Fibroblast of lung (primary cell): Measurements from ENCODE around the gene EEPD1. TPM values are rescaled to one million over a fixed set of nuclear protein-coding genes. Genes with fewer than 3 reads are reported as not detected.

Experiments
- DNase-seq, 2 donors: peaks; one replicate each; pipeline versions ENCODE4 v3.0.0 to v3.0.0-alpha.2; 2010; ENCODE audit warnings: low read depth in 2 of 2
- H2AFZ ChIP-seq: 2 replicates; pipeline ENCODE4 v1.5.1; 2012; ENCODE audit warnings: low read length, control low read depth, inconsistent platforms
- H3K27ac ChIP-seq: 2 replicates; pipeline ENCODE4 v1.5.1; 2011; ENCODE audit warnings: low read length, control low read depth; ENCODE audit not compliant: insufficient read depth
- H3K27me3 ChIP-seq: 2 replicates; pipeline ENCODE4 v1.5.1; 2011; ENCODE audit warnings: mild to moderate bottlenecking, low read length; ENCODE audit not compliant: control insufficient read depth, insufficient read depth
- H3K36me3 ChIP-seq: 2 replicates; pipeline ENCODE4 v1.5.1; 2011; ENCODE audit warnings: low read length; ENCODE audit not compliant: control insufficient read depth, insufficient read depth
- H3K4me1 ChIP-seq: 2 replicates; pipeline ENCODE4 v1.5.1; 2011; ENCODE audit warnings: low read length; ENCODE audit not compliant: control insufficient read depth, insufficient read depth; ENCODE audit errors: extremely low read depth
- H3K4me2 ChIP-seq: 2 replicates; pipeline ENCODE4 v1.5.1; 2011; ENCODE audit warnings: low read length, control low read depth; ENCODE audit not compliant: insufficient read depth; ENCODE audit errors: extremely low read depth
- H3K4me3 ChIP-seq, 4 experiments: fragments of 200-600 bp in 1 of 4; sonication (generic) in 1 of 4; replicated peaks in 1 of 4; 2 replicates each; pipeline ENCODE4 v1.5.1; 2011 to 2016; ENCODE audit warnings: low read length in 4 of 4, low read depth in 3 of 4, mild to moderate bottlenecking in 3 of 4, control low read depth in 2 of 4, inconsistent platforms in 1 of 4, mixed read lengths in 1 of 4; ENCODE audit not compliant: insufficient read depth in 1 of 4; ENCODE audit errors: control extremely low read depth in 1 of 4
- H3K79me2 ChIP-seq: 2 replicates; pipeline ENCODE4 v1.5.1; 2012; ENCODE audit warnings: mild to moderate bottlenecking, low read length, inconsistent platforms; ENCODE audit not compliant: control insufficient read depth, insufficient read depth
- H3K9ac ChIP-seq: 2 replicates; pipeline ENCODE4 v1.5.1; 2011; ENCODE audit warnings: mild to moderate bottlenecking, low read length, control low read depth; ENCODE audit not compliant: insufficient read depth
- H3K9me3 ChIP-seq: 2 replicates; pipeline ENCODE4 v1.5.1; 2012; ENCODE audit warnings: low read depth, low read length; ENCODE audit not compliant: control insufficient read depth, insufficient read depth
- H4K20me1 ChIP-seq: 2 replicates; pipeline ENCODE4 v1.5.1; 2011; ENCODE audit warnings: low read length; ENCODE audit not compliant: control insufficient read depth, insufficient read depth; ENCODE audit errors: extremely low read depth
- EZH2 ChIP-seq: IDR thresholded peaks from 2 replicates; pipeline ENCODE4 v1.5.1; 2012; ENCODE audit warnings: low read length, control low read depth, mild to moderate bottlenecking; ENCODE audit errors: missing control alignments
- polyA plus RNA-seq, 2 donors: library from polyadenylated mRNA; depleted of rRNA in 1 of 2; stranded (reverse) in 1 of 2; unstranded in 1 of 2; fragments of >200 nt; gene quantifications; 2 replicates each; pipeline ENCODE4 v1.2.1, GENCODE V29; 2011 to 2012; ENCODE audit warnings: missing spikeins in 1 of 2
- total RNA-seq: library from RNA; depleted of rRNA; stranded (reverse); fragments of >200 nt; gene quantifications from 2 replicates; pipeline ENCODE4 v1.2.1, GENCODE V29; 2014
- TF ChIP-seq, protein P1 (sequence below), 2 donors: IDR thresholded peaks in 1 of 2; conservative IDR thresholded peaks in 1 of 2; 1 replicate in 1 of 2; 2 replicates in 1 of 2; pipeline ENCODE4 v1.5.1; 2011 to 2012; ENCODE audit warnings: low read length in 2 of 2, control low read depth in 1 of 2, inconsistent platforms in 1 of 2, low read depth in 1 of 2, mild to moderate bottlenecking in 1 of 2

EEPD1 gene
- total and polyA plus RNA-seq, 2 donors (not counting 1 experiment from before 2014, with no cell fraction given): 8.4 to 15.9 TPM

DNA sequence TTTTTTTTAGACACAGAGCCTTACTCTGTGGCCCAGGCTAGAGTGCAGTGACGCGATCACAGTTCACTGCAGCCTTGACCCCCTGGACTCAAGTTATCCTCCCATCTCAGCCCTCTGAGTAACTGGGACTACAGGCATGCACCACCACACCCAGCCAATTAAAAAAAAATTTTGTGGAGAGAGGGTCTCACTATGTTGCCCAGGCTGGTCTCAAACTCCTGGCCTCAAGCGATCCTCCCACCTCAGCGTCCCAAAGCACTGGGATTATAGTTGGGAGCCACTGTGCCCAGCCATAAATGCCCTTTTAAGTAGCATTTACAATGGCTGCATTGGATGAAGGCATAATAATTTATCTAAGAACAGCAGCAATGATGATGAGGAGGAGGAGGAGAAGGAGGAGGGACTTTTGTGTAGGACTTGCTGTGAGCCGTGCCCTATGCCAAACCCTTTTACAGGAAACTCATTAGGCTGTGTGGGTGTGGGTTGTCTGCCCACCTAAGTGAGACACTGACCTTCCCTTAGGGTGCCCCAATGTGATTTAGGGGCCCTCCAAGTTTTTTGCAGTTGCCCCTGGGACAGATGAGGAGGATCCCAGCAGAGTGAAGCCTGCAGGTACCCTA lies 51.1 kb downstream of the EEPD1 start:
- no peaks in the 10 kb centered on the region for H4K20me1 ChIP-seq
- H3K79me2 ChIP-seq: no peaks in the 10 kb centered on the region
- DNase-seq: no peak
- TF ChIP-seq, protein P1, sequence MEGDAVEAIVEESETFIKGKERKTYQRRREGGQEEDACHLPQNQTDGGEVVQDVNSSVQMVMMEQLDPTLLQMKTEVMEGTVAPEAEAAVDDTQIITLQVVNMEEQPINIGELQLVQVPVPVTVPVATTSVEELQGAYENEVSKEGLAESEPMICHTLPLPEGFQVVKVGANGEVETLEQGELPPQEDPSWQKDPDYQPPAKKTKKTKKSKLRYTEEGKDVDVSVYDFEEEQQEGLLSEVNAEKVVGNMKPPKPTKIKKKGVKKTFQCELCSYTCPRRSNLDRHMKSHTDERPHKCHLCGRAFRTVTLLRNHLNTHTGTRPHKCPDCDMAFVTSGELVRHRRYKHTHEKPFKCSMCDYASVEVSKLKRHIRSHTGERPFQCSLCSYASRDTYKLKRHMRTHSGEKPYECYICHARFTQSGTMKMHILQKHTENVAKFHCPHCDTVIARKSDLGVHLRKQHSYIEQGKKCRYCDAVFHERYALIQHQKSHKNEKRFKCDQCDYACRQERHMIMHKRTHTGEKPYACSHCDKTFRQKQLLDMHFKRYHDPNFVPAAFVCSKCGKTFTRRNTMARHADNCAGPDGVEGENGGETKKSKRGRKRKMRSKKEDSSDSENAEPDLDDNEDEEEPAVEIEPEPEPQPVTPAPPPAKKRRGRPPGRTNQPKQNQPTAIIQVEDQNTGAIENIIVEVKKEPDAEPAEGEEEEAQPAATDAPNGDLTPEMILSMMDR (conservative IDR thresholded peaks at IDR 0.05 in 1 of 2, IDR thresholded peaks at IDR 0.05 in 1 of 2; ENCODE audit: low read depth in 1 of 2, low read length in 2 of 2): no peak
- no peak for TF ChIP-seq EZH2
- H3K27me3 ChIP-seq: no peaks in the 10 kb centered on the region
- H3K9ac ChIP-seq: no peak overlapping the region
- no peaks in the 10 kb centered on the region for H3K36me3 ChIP-seq
- no peak overlapping the region for H3K4me2 ChIP-seq
- peaks cover 11% of the 10 kb centered on the region for H3K4me1 ChIP-seq
- H3K9me3 ChIP-seq: no peaks in the 10 kb centered on the region
- no peak overlapping the region for H2AFZ ChIP-seq
- no peak overlapping the region for H3K27ac ChIP-seq
- H3K4me3 ChIP-seq: no peak overlapping the region

DNA sequence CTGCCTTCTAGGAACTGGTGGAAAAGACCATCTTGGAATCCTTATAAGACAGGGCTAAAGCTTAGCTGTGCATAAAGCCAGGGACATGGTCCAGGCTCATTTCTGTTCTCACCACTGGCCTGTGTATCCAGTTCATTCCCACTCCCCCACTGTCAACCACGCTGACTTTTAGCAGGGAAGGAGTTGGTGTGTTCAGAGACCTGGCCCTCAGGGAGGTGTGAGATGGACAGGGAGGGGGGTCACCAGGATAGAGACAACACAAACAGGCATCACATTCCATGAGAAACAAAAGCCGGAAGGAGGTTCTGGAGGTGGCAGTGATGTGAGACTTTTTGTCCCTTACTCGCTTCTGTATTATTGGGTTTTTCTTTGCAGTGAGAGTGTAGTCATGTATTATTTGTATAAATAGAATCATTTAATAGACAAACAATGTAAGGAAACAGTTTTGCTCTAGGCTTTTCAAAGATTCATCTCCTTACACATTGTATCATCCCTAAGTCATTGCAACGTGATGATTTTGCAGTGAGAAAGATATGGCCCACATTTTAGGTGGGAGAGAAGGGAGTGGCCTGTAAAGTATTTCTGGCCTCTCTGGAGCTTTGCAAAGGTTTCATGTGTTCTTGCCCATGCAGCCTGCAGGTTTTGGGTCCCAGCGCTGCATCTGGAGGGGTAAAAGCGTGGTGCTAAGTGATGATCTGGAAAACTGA lies 52.0 kb downstream of the EEPD1 start:
- no peak for DNase-seq

DNA sequence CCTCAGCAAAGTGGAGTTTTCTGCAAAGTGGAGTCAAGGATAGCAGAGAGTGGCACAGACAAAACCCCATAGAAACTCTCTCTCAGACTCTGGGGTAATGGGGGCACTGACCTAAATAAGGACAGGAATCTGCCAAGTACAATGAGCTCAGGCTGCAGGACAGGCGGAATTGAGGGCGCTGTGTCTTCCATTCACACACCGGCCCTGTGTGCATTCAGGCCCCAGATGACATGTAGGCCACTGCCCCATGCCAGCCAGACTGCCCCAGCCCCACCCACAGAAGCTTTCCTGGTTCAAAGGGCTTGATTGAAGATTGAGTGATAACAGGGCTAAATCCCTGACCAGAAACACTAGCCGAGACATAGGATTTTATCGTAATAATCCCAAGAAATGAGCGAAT lies 52.7 kb downstream of the EEPD1 start:
- DNase-seq: no peak

More for the DNA sequence above, 52.0 kb downstream of the EEPD1 start:
- H2AFZ ChIP-seq: no peak overlapping the region
- no peak overlapping the region for H3K27ac ChIP-seq
- H3K9ac ChIP-seq: no peak overlapping the region
- no peak for TF ChIP-seq EZH2
- TF ChIP-seq, protein P1 (conservative IDR thresholded peaks at IDR 0.05 in 1 of 2, IDR thresholded peaks at IDR 0.05 in 1 of 2; ENCODE audit: low read depth in 1 of 2, low read length in 2 of 2): no peak
- peaks cover 19% of the 10 kb centered on the region for H3K4me1 ChIP-seq
- no peaks in the 10 kb centered on the region for H3K9me3 ChIP-seq
- no peak overlapping the region for H3K4me2 ChIP-seq
- no peaks in the 10 kb centered on the region for H3K36me3 ChIP-seq
- H3K27me3 ChIP-seq: no peaks in the 10 kb centered on the region
- no peaks in the 10 kb centered on the region for H4K20me1 ChIP-seq
- no peaks in the 10 kb centered on the region for H3K79me2 ChIP-seq
- no peak overlapping the region for H3K4me3 ChIP-seq

More for the DNA sequence above, 52.7 kb downstream of the EEPD1 start:
- Histone ChIP-seq H3K79me2 (no peaks in the 10 kb centered on the region), H3K27ac (no peak overlapping the region), H3K9ac (no peak overlapping the region), H3K4me1 (peaks cover 19% of the 10 kb centered on the region), H3K4me2 (no peak overlapping the region), H3K36me3 (no peaks in the 10 kb centered on the region), H3K27me3 (no peaks in the 10 kb centered on the region), H3K4me3 (no peak overlapping the region), H4K20me1 (no peaks in the 10 kb centered on the region), H3K9me3 (no peaks in the 10 kb centered on the region), H2AFZ (no peak overlapping the region)
- TF ChIP-seq, protein P1 (conservative IDR thresholded peaks at IDR 0.05 in 1 of 2, IDR thresholded peaks at IDR 0.05 in 1 of 2; ENCODE audit: low read depth in 1 of 2, low read length in 2 of 2): no peak
- no peak for TF ChIP-seq EZH2
